Endothelial cell of umbilical vein (primary cell): ENCODE results near the gene SERPINA12. TPM values are rescaled to one million over a fixed set of nuclear protein-coding genes. Genes with fewer than 3 reads are reported as not detected.

ENCODE experiments used
- BruUV-seq: library from RNA; stranded (reverse); fragments of 400-500 nt; replicated peaks from 2 replicates; lab custom pipeline; 2021; lab: Mats Ljungman, UMichigan
- CTCF ChIA-PET: fragments of 300-600, 350-600 bp; sonication (Branson Sonifier 250); formaldehyde crosslinking; loops from one replicate; lab custom pipeline; 2021; ENCODE audit warnings: antibody characterized with exemption, inconsistent platforms; lab: Charles Lee
- POLR2A ChIA-PET: fragments of 300-600, 350-600 bp; sonication (Branson Sonifier 250); formaldehyde crosslinking; loops from one replicate; lab custom pipeline; 2021; ENCODE audit warnings: antibody characterized with exemption, inconsistent platforms; lab: Charles Lee
- DNase-seq: peaks from one replicate; pipeline ENCODE4 v3.0.0-alpha.2; 2011; ENCODE audit warnings: low read depth, low spot score
- FAIRE-seq: peaks from 2 replicates; lab custom pipeline; 2011; peaks lifted over from hg19 to GRCh38; lab: Jason Lieb, UNC
- H2AFZ ChIP-seq: 2 replicates; pipeline ENCODE4 v1.6.0; 2012; ENCODE audit warnings: low read depth, low read length, control low read depth, inconsistent platforms
- H3K27ac ChIP-seq: 2 replicates; pipeline ENCODE4 v1.5.1; 2011; ENCODE audit warnings: low read depth, mild to moderate bottlenecking, control low read depth, low read length, moderate library complexity; ENCODE audit not compliant: insufficient read depth
- H3K27me3 ChIP-seq, 2 experiments: 2 replicates each; pipeline versions ENCODE4 v1.6.0 to v1.6.1; 2011; ENCODE audit warnings: low read length in 2 of 2, mixed read lengths in 1 of 2; ENCODE audit not compliant: control insufficient read depth in 2 of 2, insufficient read depth in 2 of 2
- H3K36me3 ChIP-seq, 2 experiments: 2 replicates in 1 of 2; 3 replicates in 1 of 2; pipeline ENCODE4 v1.5.1; 2011; ENCODE audit warnings: low read length in 2 of 2, mild to moderate bottlenecking in 1 of 2, moderate library complexity in 1 of 2; ENCODE audit not compliant: control insufficient read depth in 2 of 2, insufficient read depth in 2 of 2; ENCODE audit errors: extremely low read depth in 1 of 2
- H3K4me1 ChIP-seq: 3 replicates; pipeline ENCODE4 v1.5.1; 2011; ENCODE audit warnings: mild to moderate bottlenecking, low read length; ENCODE audit not compliant: control insufficient read depth, insufficient read depth; ENCODE audit errors: extremely low read depth
- H3K4me2 ChIP-seq: 2 replicates; pipeline ENCODE4 v1.6.1; 2011; ENCODE audit warnings: low read length, control low read depth, mixed read lengths; ENCODE audit not compliant: insufficient read depth
- H3K4me3 ChIP-seq, 3 experiments: fragments of 200-600 bp in 1 of 3; sonication (generic), shearing (Covaris generic) in 1 of 3; replicated peaks in 1 of 3; 2 replicates each; pipeline ENCODE4 v1.5.1; 2011 to 2016; ENCODE audit warnings: control low read depth in 3 of 3, low read length in 3 of 3, mild to moderate bottlenecking in 2 of 3, inconsistent platforms in 1 of 3, low read depth in 1 of 3, moderate library complexity in 1 of 3; ENCODE audit not compliant: insufficient read depth in 1 of 3
- H3K79me2 ChIP-seq: 2 replicates; pipeline ENCODE4 v1.6.0; 2012; ENCODE audit warnings: low read length, inconsistent platforms; ENCODE audit not compliant: control insufficient read depth, insufficient read depth
- H3K9ac ChIP-seq: replicated peaks from 2 replicates; pipeline ENCODE3; 2011; ENCODE audit warnings: low read length, control low read depth; ENCODE audit not compliant: insufficient read depth; ENCODE audit errors: extremely low read depth
- H3K9me1 ChIP-seq: replicated peaks from 3 replicates; pipeline ENCODE4 v1.6.0; 2011; ENCODE audit warnings: mild to moderate bottlenecking, low read length; ENCODE audit not compliant: control insufficient read depth, insufficient read depth; ENCODE audit errors: extremely low read depth
- H3K9me3 ChIP-seq: replicated peaks from 2 replicates; pipeline ENCODE4 v1.5.1; 2012; ENCODE audit warnings: low read length, inconsistent platforms; ENCODE audit not compliant: control insufficient read depth, insufficient read depth
- H4K20me1 ChIP-seq: replicated peaks from 2 replicates; pipeline ENCODE3; 2011; ENCODE audit warnings: mild to moderate bottlenecking, low read length; ENCODE audit not compliant: control insufficient read depth, insufficient read depth; ENCODE audit errors: extremely low read depth
- CTCF ChIP-seq, 2 donors: IDR thresholded peaks; 1 replicate in 1 of 2; 2 replicates in 1 of 2; pipeline ENCODE4 v1.5.1; 2011; ENCODE audit warnings: low read length in 2 of 2, mild to moderate bottlenecking in 2 of 2, moderate library complexity in 2 of 2, control low read depth in 1 of 2, inconsistent platforms in 1 of 2, low read depth in 1 of 2; ENCODE audit not compliant: insufficient read depth in 1 of 2; ENCODE audit errors: extremely low read depth in 1 of 2
- EZH2 ChIP-seq: IDR thresholded peaks from 2 replicates; pipeline ENCODE4 v1.6.1; 2012; ENCODE audit warnings: borderline replicate concordance, low read depth, mild to moderate bottlenecking, moderate library complexity, low read length, inconsistent platforms; ENCODE audit not compliant: severe bottlenecking
- FOS ChIP-seq: IDR thresholded peaks from 2 replicates; pipeline ENCODE4 v1.6.1; 2011; ENCODE audit warnings: mild to moderate bottlenecking, low read length, moderate library complexity, borderline replicate concordance; ENCODE audit not compliant: insufficient read depth
- GATA2 ChIP-seq: IDR thresholded peaks from 2 replicates; pipeline ENCODE4 v1.7.0; 2011; ENCODE audit warnings: low read depth, mild to moderate bottlenecking, moderate library complexity, mixed read lengths, low read length; ENCODE audit not compliant: insufficient read length, insufficient read depth
- JUN ChIP-seq: IDR thresholded peaks from 2 replicates; pipeline ENCODE4 v1.6.1; 2011; ENCODE audit warnings: borderline replicate concordance, low read depth; ENCODE audit not compliant: insufficient read length, insufficient read depth
- MAX ChIP-seq: IDR thresholded peaks from 2 replicates; pipeline ENCODE4 v1.6.1; 2011; ENCODE audit not compliant: insufficient read depth, insufficient read length
- MYC ChIP-seq: IDR thresholded peaks from one replicate; pipeline ENCODE4 v1.6.1; 2011; ENCODE audit warnings: mild to moderate bottlenecking, low read depth, low read length
- POLR2A ChIP-seq: IDR thresholded peaks from 2 replicates; pipeline ENCODE4 v1.6.1; 2012; ENCODE audit warnings: low read depth, mild to moderate bottlenecking, control low read depth, low read length
- POLR2AphosphoS5 ChIP-seq: IDR thresholded peaks from 2 replicates; pipeline ENCODE4 v1.6.1; 2012; ENCODE audit warnings: low read depth, mild to moderate bottlenecking, control low read depth, low read length, moderate library complexity; ENCODE audit not compliant: insufficient read depth
- dilution Hi-C: fragments of 300-500 bp; cut with MboI; formaldehyde crosslinking; loops from one replicate; pipeline ENCODE4 v1.15.0; 2019; ENCODE audit warnings: low sequenced_read_pairs; ENCODE audit not compliant: extremely low pct_ligation_motif_present
- intact Hi-C: fragments of 100-400 bp; cut with micrococcal nuclease; formaldehyde crosslinking; loops from one replicate; pipeline ENCODE4 v1.10.0; 2022
- polyA plus RNA-seq, 4 experiments: library from polyadenylated mRNA; depleted of rRNA in 3 of 4; stranded (reverse) in 3 of 4; unstranded in 1 of 4; fragments of >200 nt; gene quantifications; 2 replicates each; pipeline versions ENCODE4 v1.2.1 to v1.2.3, GENCODE V29; 2011 to 2012; ENCODE audit warnings: missing spikeins in 1 of 4
- total RNA-seq: library from RNA; stranded (reverse); gene quantifications from 2 replicates; pipeline ENCODE4 v1.2.3, GENCODE V29; 2021

SERPINA12 gene
- total and polyA plus RNA-seq, 2 donors (not counting 3 experiments of a cell fraction or from before 2014, with no cell fraction given) = not detected

- DNase-seq (no peak), FAIRE-seq (no peak)
- no peaks in the 10 kb centered on the region for H3K9me3 ChIP-seq
- intact Hi-C loops (no loop called here), dilution Hi-C loops (no loop called here)
- BruUV-seq = no TSS peak
- no peaks in the 10 kb centered on the region for H3K36me3 ChIP-seq
- H3K4me3 ChIP-seq = no peak overlapping the region
- no peak overlapping the region for H3K9ac ChIP-seq
- no peak overlapping the region for H2AFZ ChIP-seq
- ChIA-PET CTCF (no interaction called here), POLR2A (no interaction called here)
- H3K79me2 ChIP-seq = no peaks in the 10 kb centered on the region
- H3K4me2 ChIP-seq = no peak overlapping the region
- no peaks in the 10 kb centered on the region for H4K20me1 ChIP-seq
- TF ChIP-seq POLR2A (no peak), MAX (no peak), FOS (no peak), CTCF (IDR thresholded peaks at IDR 0.05; ENCODE audit: extremely low read depth in 1 of 2, insufficient read depth in 1 of 2, low read depth in 1 of 2, low read length in 2 of 2) (no peak), MYC (no peak), GATA2 (no peak), EZH2 (no peak), POLR2AphosphoS5 (no peak), JUN (no peak)
- no peaks in the 10 kb centered on the region for H3K4me1 ChIP-seq
- H3K27ac ChIP-seq = no peak overlapping the region
- no peaks in the 10 kb centered on the region for H3K27me3 ChIP-seq
- no peaks in the 10 kb centered on the region for H3K9me1 ChIP-seq
Observed at GRCh38 chr14:94555991-94556390, 46.7 kb upstream of the SERPINA12 start.
